ENCODE data around the gene SCYGR7. TPM values are rescaled to one million over a fixed set of nuclear protein-coding genes. Genes with fewer than 3 reads are reported as not detected.

Gene SCYGR7
- total and polyA plus RNA-seq, 2 experiments from 2014 or later: not detected

- ATAC-seq: peak; percentile 97
- H3K4me1 Mint-ChIP-seq: peaks cover 21% of the 10 kb centered on the region
Measured at GRCh38 chr2:227717687-227718567, 10.2 kb upstream of the SCYGR7 start, which contains the start of gene SLC19A3. Gene SLC19A3, minus strand, starts transcription at chr2:227718028. Its CDS starts 15,710 bp downstream, at chr2:227702318.

GRCh38 chr2:227719641-227720040 is 8.5 kb upstream of the SCYGR7 start:
- Mint-ChIP-seq H3K36me3 (ENCODE audit: low read depth) (no peaks in the 10 kb centered on the region), H3K4me3 (no peak overlapping the region), H3K9me3 (no peaks in the 10 kb centered on the region), H3K4me1 (peaks cover 17% of the 10 kb centered on the region), H3K27ac (no peak overlapping the region), H3K27me3 (ENCODE audit: insufficient read depth, low read depth, poor library complexity) (peaks cover 2% of the 10 kb centered on the region)
- H3K27ac ChIP-seq (ENCODE audit: low read depth): no peak overlapping the region
- H3K36me3 ChIP-seq (ENCODE audit: insufficient read depth): no peaks in the 10 kb centered on the region
- ATAC-seq: no peak
- no peak overlapping the region for H3K4me2 ChIP-seq
- no peak overlapping the region for H3K4me3 ChIP-seq
- H3K9me2 ChIP-seq (ENCODE audit: insufficient read depth): no peaks in the 10 kb centered on the region
- H3K4me1 ChIP-seq (ENCODE audit: insufficient read depth): peaks cover 24% of the 10 kb centered on the region
- no peaks in the 10 kb centered on the region for H3K79me2 ChIP-seq (replicated peaks; ENCODE audit: insufficient read depth)
- TF ChIP-seq POLR2AphosphoS5 (IDR thresholded peaks at IDR 0.05; ENCODE audit: low read depth): no peak
- no peak for TF ChIP-seq STAT1 (IDR thresholded peaks at IDR 0.05; ENCODE audit: unreplicated experiment)
- no peak overlapping the region for H2AFZ ChIP-seq
- H3F3A ChIP-seq (replicated peaks; ENCODE audit: low read depth): no peaks in the 10 kb centered on the region
- H3K27me3 ChIP-seq (ENCODE audit: insufficient read depth): no peaks in the 10 kb centered on the region
- no peak for DNase-seq (ENCODE audit: low spot score)
- no peaks in the 10 kb centered on the region for H4K20me1 ChIP-seq (replicated peaks; ENCODE audit: insufficient read depth)

More at GRCh38 chr2:227717687-227718567, 10.2 kb upstream of the SCYGR7 start, which contains the start of gene SLC19A3:
- H4K20me1 ChIP-seq (replicated peaks; ENCODE audit: insufficient read depth): no peaks in the 10 kb centered on the region
- H3K27me3 ChIP-seq (ENCODE audit: insufficient read depth): no peaks in the 10 kb centered on the region
- H3K4me1 ChIP-seq (ENCODE audit: insufficient read depth): peaks cover 24% of the 10 kb centered on the region
- H2AFZ ChIP-seq: peak within 1 kb of the TSS; percentile 69
- peak; percentile 95 for DNase-seq (ENCODE audit: low spot score)
- no peaks in the 10 kb centered on the region for H3F3A ChIP-seq (replicated peaks; ENCODE audit: low read depth)
- Mint-ChIP-seq H3K4me3 (peak within 1 kb of the TSS; percentile 82), H3K27ac (no peak within 1 kb of the TSS), H3K9me3 (no peaks in the 10 kb centered on the region), H3K27me3 (ENCODE audit: insufficient read depth, low read depth, poor library complexity) (peaks cover 2% of the 10 kb centered on the region), H3K36me3 (ENCODE audit: low read depth) (no peaks in the 10 kb centered on the region)
- H3K4me2 ChIP-seq: peak within 1 kb of the TSS; percentile 81
- no peak for TF ChIP-seq EZH2phosphoT487 (IDR thresholded peaks at IDR 0.05; ENCODE audit: unreplicated experiment)
- peak; percentile 63; the same call in 1 of the 2 replicates for TF ChIP-seq POLR2AphosphoS5 (IDR thresholded peaks at IDR 0.05; ENCODE audit: low read depth)
- no peak for TF ChIP-seq ZNF331 (CRISPR knock-in tag; IDR thresholded peaks at IDR 0.05; ENCODE audit: low read depth)
- TF ChIP-seq CREB1 (CRISPR knock-in tag; IDR thresholded peaks at IDR 0.05; ENCODE audit: low read depth): no peak
- no peak within 1 kb of the TSS for H3K27ac ChIP-seq (ENCODE audit: low read depth)
- no peaks in the 10 kb centered on the region for H3K36me3 ChIP-seq (ENCODE audit: insufficient read depth)
- H3K4me3 ChIP-seq: peak within 1 kb of the TSS; percentile 58
- H3K79me2 ChIP-seq (replicated peaks; ENCODE audit: insufficient read depth): no peaks in the 10 kb centered on the region; the same call in 1 of the 2 replicates
- no peaks in the 10 kb centered on the region for H3K9me2 ChIP-seq (ENCODE audit: insufficient read depth)

GRCh38 chr2:227720680-227721079 is 7.5 kb upstream of the SCYGR7 start:
- no peak overlapping the region for H3K4me3 ChIP-seq
- no peak overlapping the region for H3K27ac Mint-ChIP-seq
- no peak for TF ChIP-seq STAT1 (IDR thresholded peaks at IDR 0.05; ENCODE audit: unreplicated experiment)
- no peak for TF ChIP-seq CREB1 (CRISPR knock-in tag; IDR thresholded peaks at IDR 0.05; ENCODE audit: low read depth)
- TF ChIP-seq POLR2AphosphoS5 (IDR thresholded peaks at IDR 0.05; ENCODE audit: low read depth): no peak
- no peak for TF ChIP-seq NANOG (IDR thresholded peaks at IDR 0.05; ENCODE audit: borderline replicate concordance)
- no peak for TF ChIP-seq ETS1 (IDR thresholded peaks at IDR 0.05)
- TF ChIP-seq CTCF (conservative IDR thresholded peaks at IDR 0.05; ENCODE audit: low read depth in 2 of 2): no peak
- TF ChIP-seq ZNF331 (CRISPR knock-in tag; IDR thresholded peaks at IDR 0.05; ENCODE audit: low read depth): no peak
- no peak for TF ChIP-seq REST (IDR thresholded peaks at IDR 0.05; ENCODE audit: unreplicated experiment)
- no peak for TF ChIP-seq ZNF114 (CRISPR knock-in tag; IDR thresholded peaks at IDR 0.05)

More at GRCh38 chr2:227720680-227721079, 7.5 kb upstream of the SCYGR7 start:
- DNase-seq (ENCODE audit: low spot score) (no peak), ATAC-seq (no peak)
- H3K36me3 Mint-ChIP-seq (ENCODE audit: low read depth): no peaks in the 10 kb centered on the region
- no peak overlapping the region for H3K27ac ChIP-seq (ENCODE audit: low read depth)
- peaks cover 17% of the 10 kb centered on the region for H3K4me1 ChIP-seq (ENCODE audit: insufficient read depth)
- H4K20me1 ChIP-seq (replicated peaks; ENCODE audit: insufficient read depth): no peaks in the 10 kb centered on the region
- H3F3A ChIP-seq (replicated peaks; ENCODE audit: low read depth): no peaks in the 10 kb centered on the region
- no peak overlapping the region for H3K4me2 ChIP-seq
- H3K27me3 Mint-ChIP-seq (ENCODE audit: insufficient read depth, low read depth, poor library complexity): peaks cover 2% of the 10 kb centered on the region
- H3K9me3 Mint-ChIP-seq: no peaks in the 10 kb centered on the region
- H3K9me2 ChIP-seq (ENCODE audit: insufficient read depth): no peaks in the 10 kb centered on the region
- no peak overlapping the region for H3K4me3 Mint-ChIP-seq
- no peaks in the 10 kb centered on the region for H3K27me3 ChIP-seq (ENCODE audit: insufficient read depth)
- H3K36me3 ChIP-seq (ENCODE audit: insufficient read depth): no peaks in the 10 kb centered on the region
- no peak overlapping the region for H2AFZ ChIP-seq
- no peaks in the 10 kb centered on the region for H3K79me2 ChIP-seq (replicated peaks; ENCODE audit: insufficient read depth)
- peaks cover 13% of the 10 kb centered on the region for H3K4me1 Mint-ChIP-seq

Data from GM23338 (cell line).